GM12864 (cell line): Measurements from ENCODE around the gene TMEM167A.

ENCODE experiments used
- DNase-seq: peaks from one replicate; pipeline ENCODE4 v3.0.0-alpha.2; 2011; ENCODE audit warnings: low read depth
- H3K4me3 ChIP-seq: 2 replicates; pipeline ENCODE4 v1.5.1; 2011; ENCODE audit warnings: mild to moderate bottlenecking, low read depth, low read length, control low read depth
- TF ChIP-seq, protein P1 (sequence below): IDR thresholded peaks from 2 replicates; pipeline ENCODE4 v1.5.1; 2011; ENCODE audit warnings: low read depth, mild to moderate bottlenecking, moderate library complexity, low read length, control low read depth, inconsistent platforms; ENCODE audit errors: missing control alignments

TMEM167A gene

DNA sequence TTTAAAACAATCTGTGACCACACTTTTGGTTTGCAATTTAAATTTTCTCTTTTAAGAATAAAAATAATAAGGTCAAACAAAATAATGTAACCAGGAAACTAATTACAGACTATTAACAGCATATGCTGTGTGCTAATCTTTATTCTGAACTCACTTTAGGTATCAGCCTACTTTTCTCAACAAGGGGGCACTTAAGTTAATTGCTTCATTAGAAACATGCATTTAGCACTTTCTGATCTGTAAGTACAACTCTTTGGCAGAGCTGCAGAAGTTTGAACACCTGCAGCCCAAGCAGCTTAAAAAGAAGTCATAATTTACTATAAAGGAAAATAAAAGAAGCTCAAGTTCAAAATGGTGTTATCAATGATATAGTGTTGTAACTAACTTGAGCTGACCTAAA is 21.8 kb upstream of the TMEM167A start:
- TF ChIP-seq, protein P1, sequence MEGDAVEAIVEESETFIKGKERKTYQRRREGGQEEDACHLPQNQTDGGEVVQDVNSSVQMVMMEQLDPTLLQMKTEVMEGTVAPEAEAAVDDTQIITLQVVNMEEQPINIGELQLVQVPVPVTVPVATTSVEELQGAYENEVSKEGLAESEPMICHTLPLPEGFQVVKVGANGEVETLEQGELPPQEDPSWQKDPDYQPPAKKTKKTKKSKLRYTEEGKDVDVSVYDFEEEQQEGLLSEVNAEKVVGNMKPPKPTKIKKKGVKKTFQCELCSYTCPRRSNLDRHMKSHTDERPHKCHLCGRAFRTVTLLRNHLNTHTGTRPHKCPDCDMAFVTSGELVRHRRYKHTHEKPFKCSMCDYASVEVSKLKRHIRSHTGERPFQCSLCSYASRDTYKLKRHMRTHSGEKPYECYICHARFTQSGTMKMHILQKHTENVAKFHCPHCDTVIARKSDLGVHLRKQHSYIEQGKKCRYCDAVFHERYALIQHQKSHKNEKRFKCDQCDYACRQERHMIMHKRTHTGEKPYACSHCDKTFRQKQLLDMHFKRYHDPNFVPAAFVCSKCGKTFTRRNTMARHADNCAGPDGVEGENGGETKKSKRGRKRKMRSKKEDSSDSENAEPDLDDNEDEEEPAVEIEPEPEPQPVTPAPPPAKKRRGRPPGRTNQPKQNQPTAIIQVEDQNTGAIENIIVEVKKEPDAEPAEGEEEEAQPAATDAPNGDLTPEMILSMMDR: no peak
- no peak for DNase-seq
- H3K4me3 ChIP-seq: no peak overlapping the region

DNA sequence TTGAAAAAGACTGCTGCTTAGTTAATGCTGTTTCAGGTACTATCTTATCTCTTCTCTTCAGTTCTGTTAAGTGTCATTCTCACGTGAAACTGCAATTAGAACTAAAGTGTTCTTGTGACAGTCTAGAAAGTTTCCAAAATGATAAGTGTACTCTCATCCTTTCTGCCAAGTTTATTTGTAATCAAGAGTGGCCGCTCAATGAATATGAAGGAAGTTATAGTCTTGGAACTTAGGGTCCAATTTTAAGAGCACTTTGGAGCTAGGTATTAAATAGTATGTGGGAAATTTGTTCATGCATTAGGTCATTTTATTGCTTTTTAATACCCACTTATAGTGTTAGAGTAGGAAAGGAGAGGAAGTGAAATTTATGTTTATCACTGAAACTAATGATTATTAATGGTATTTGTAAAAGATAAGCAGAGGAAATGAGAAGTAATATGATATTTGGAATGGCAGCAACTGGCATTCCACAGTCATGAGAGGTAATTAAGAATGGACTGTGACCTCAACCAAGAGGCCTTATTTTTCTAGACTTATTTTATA is 20.6 kb upstream of the TMEM167A start:
- TF ChIP-seq, protein P1: no peak
- no peak for DNase-seq
- H3K4me3 ChIP-seq: no peak overlapping the region

DNA sequence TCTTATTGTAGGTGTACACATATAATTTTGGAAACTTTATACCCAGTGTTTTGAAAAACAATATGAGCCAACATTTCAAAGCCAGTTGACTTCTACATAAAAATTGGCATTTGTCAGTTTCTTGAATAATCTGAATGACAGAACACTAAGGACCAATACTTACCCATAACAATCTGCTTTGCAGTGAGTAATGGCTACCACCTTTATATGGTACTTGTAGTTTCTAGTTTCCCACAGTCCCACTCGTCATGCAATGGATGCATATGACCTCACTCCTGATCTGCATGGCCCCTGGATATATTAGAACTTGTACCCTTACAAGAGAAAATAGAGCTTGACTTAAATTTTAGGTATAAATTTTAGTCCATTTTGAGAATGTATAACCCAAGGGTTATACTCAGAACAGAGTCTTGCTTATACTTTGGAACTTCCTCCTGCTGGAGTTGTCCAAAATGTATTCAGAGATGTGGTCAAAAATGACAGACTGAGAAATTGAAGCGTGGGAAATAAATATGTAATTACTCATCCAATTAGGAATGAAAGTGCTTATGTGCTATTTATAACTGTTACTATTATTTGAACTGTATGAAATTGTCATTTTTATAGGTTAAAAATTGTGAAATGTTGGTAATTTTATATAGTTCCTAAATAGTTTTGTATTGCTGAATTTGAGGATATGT is 19.6 kb upstream of the TMEM167A start:
- no peak for DNase-seq
- TF ChIP-seq, protein P1: no peak
- no peak overlapping the region for H3K4me3 ChIP-seq

DNA sequence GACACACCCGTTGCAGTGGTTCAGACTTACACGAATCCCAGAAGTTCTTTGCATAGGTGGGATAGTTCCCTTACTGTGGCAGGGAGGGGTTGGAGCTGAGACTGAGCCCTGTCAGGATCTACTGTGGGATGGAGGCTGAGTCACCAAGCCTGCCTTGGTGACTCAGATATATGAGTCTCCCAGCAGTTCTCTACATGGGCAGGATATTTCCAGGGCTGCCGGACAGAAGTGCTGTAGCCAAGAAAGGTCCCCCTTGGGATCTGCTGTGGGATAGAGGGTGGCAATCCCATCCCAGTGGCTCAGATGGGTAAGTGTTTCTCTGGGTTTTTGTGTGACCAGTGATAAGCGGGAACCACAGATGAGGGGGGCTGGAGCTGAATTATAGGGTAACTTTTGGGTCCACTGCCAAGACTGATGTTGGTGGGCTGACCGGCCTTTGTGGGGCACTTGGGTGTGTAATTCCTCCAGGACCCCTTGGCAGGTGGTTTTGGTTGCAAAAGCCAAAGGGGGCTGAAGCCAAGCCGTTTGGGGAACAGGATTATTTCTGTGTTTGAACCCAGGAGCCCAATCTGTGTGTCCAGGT is 18.9 kb upstream of the TMEM167A start:
- TF ChIP-seq, protein P1: no peak
- no peak for DNase-seq
- H3K4me3 ChIP-seq: no peak overlapping the region

DNA sequence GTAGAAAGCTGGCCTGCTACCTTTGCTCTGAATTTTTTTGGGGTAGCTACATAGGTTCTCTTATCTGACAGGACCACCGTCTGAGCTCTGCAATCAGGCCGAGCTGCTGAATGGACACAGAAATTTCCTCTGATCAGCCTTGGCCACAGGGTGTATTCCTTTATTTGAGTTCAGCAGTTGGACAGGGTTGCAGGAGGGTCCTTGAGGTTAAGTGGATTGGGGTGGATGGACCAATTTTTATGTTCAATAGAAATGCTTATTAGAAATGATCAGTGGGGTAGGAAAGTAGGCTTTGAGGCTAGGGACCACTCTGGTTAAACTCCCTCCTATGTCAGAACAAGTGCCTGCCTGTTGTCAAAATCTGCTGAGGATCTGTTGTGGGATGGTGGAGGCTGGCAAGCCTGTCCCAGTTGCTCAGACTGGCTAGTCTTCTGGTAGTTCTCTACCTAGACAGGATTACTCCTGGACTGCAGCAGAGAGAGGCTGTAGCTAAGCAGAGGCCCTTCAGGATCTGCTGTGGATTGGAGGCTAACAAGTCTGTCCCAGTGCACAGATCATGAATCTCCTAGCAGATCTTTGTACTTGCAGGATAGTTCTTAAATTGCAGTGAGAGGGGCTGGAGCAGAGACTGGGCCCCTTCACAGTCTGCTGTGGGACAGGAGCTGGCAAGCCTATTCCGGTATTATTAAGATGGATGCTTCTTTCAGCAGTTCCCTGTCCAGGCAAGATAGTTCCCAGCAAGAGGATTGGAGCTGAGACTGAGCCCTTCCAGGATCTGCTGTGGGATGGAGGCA is 18.2 kb upstream of the TMEM167A start:
- TF ChIP-seq, protein P1: no peak
- no peak overlapping the region for H3K4me3 ChIP-seq
- no peak for DNase-seq

DNA sequence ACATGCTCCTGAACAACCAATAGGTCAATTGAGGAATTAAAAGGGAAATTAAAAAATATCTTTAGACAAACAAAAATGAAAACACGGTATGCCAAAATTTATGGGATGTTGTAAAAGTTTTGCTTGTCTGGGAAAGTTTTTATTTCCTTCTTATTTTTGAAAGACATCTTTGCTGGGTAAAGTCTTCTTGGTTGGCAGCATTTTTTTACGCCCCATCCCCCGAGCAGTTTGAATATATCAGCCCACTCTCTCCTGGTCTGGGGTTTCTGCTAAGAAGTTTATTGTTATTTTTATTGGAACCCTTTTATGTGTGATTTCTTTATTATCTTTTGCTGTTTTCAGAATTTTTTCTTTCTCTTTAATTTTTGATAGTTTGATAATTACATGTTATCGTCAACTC is 16.5 kb upstream of the TMEM167A start:
- no peak for DNase-seq
- H3K4me3 ChIP-seq: no peak overlapping the region
- TF ChIP-seq, protein P1: no peak
